SK-N-SH treated with all-trans-retinoic acid at 6 μM for 48 hours (cell line): ENCODE results near the gene N4BP2L1.

Source experiments
- ATAC-seq: fragments of 200-7000 bp; cut with Tn5 transposase; 3 replicates; pipeline ENCODE4 v1.9.1; 2020; ENCODE audit warnings: mild to moderate bottlenecking, moderate library complexity
- ARNTL ChIP-seq: fragments of 450-650 bp; formaldehyde crosslinking; IDR thresholded peaks from 2 replicates; pipeline ENCODE4 v1.5.0; 2020; ENCODE audit warnings: low read depth, mild to moderate bottlenecking, moderate library complexity, borderline replicate concordance
- BACH2 ChIP-seq: fragments of 250-450 bp; sonication (Bioruptor Pico); IDR thresholded peaks from 2 replicates; pipeline ENCODE4 v1.9.0; 2021; ENCODE audit warnings: mild to moderate bottlenecking, borderline replicate concordance
- CREB5 ChIP-seq: fragments of 250-450 bp; sonication (Bioruptor Pico); IDR thresholded peaks from 2 replicates; pipeline ENCODE4 v1.5.1; 2020; ENCODE audit warnings: low read depth, mild to moderate bottlenecking, moderate library complexity
- CSDC2 ChIP-seq: fragments of 250-450 bp; sonication (Bioruptor Pico); IDR thresholded peaks from 2 replicates; pipeline ENCODE4 v1.5.0; 2020; ENCODE audit warnings: mild to moderate bottlenecking, moderate library complexity
- CSRNP3 ChIP-seq: fragments of 250-450 bp; sonication (Bioruptor Pico); IDR thresholded peaks from 2 replicates; pipeline ENCODE4 v1.5.1; 2021; ENCODE audit warnings: mild to moderate bottlenecking, moderate library complexity
- ESRRG ChIP-seq: fragments of 250-450 bp; sonication (Bioruptor Pico); IDR thresholded peaks from 2 replicates; pipeline ENCODE4 v1.6.1; 2021; ENCODE audit warnings: mild to moderate bottlenecking
- GLIS3 ChIP-seq: fragments of 250-450 bp; sonication (Bioruptor Pico); IDR thresholded peaks from 2 replicates; pipeline ENCODE4 v1.5.0; 2020; ENCODE audit warnings: mild to moderate bottlenecking, moderate library complexity
- ISL1 ChIP-seq: fragments of 250-450 bp; sonication (Bioruptor Pico); IDR thresholded peaks from 2 replicates; pipeline ENCODE4 v2.1.2; 2022; ENCODE audit warnings: mild to moderate bottlenecking, moderate library complexity
- OSR1 ChIP-seq: fragments of 250-450 bp; sonication (Bioruptor Pico); IDR thresholded peaks from 2 replicates; pipeline ENCODE4 v1.8.0; 2022; ENCODE audit warnings: moderate library complexity, mild to moderate bottlenecking, inconsistent platforms
- PATZ1 ChIP-seq: fragments of 250-450 bp; sonication (Bioruptor Pico); IDR thresholded peaks from 2 replicates; pipeline ENCODE4 v1.8.0; 2020; ENCODE audit warnings: mild to moderate bottlenecking, moderate library complexity, borderline replicate concordance
- POU6F1 ChIP-seq: fragments of 250-450 bp; sonication (Bioruptor Pico); IDR thresholded peaks from 2 replicates; pipeline ENCODE4 v1.8.0; 2021; ENCODE audit warnings: low read depth, mild to moderate bottlenecking, moderate library complexity, borderline replicate concordance
- PPARA ChIP-seq: fragments of 250-450 bp; sonication (Bioruptor Pico); IDR thresholded peaks from 2 replicates; pipeline ENCODE4 v1.5.0; 2020; ENCODE audit warnings: mild to moderate bottlenecking, borderline replicate concordance
- RARB ChIP-seq: fragments of 250-450 bp; sonication (Bioruptor Pico); IDR thresholded peaks from 2 replicates; pipeline ENCODE4 v1.8.0; 2021; ENCODE audit warnings: mild to moderate bottlenecking, moderate library complexity
- SNAI2 ChIP-seq: fragments of 250-450 bp; sonication (Bioruptor Pico); IDR thresholded peaks from 2 replicates; pipeline ENCODE4 v1.5.0; 2020; ENCODE audit warnings: mild to moderate bottlenecking, moderate library complexity
- TCF4 ChIP-seq: fragments of 250-450 bp; sonication (Bioruptor Pico); IDR thresholded peaks from 2 replicates; pipeline ENCODE4 v1.8.0; 2021; ENCODE audit warnings: mild to moderate bottlenecking, moderate library complexity, borderline replicate concordance
- TOX ChIP-seq: fragments of 250-450 bp; sonication (Bioruptor Pico); IDR thresholded peaks from 2 replicates; pipeline ENCODE4 v1.8.0; 2021; ENCODE audit warnings: mild to moderate bottlenecking, moderate library complexity, borderline replicate concordance
- ZC3H10 ChIP-seq: fragments of 250-450 bp; sonication (Bioruptor Pico); IDR thresholded peaks from 2 replicates; pipeline ENCODE4 v1.5.1; 2021; ENCODE audit warnings: mild to moderate bottlenecking, moderate library complexity
- ZFP3 ChIP-seq: fragments of 250-450 bp; sonication (Bioruptor Pico); IDR thresholded peaks from 2 replicates; pipeline ENCODE4 v1.5.0; 2020; ENCODE audit warnings: mild to moderate bottlenecking, moderate library complexity
- ZFP30 ChIP-seq: fragments of 450-650 bp; formaldehyde crosslinking; IDR thresholded peaks from 2 replicates; pipeline ENCODE4 v1.5.0; 2022; ENCODE audit warnings: mild to moderate bottlenecking, moderate library complexity
- ZNF565 ChIP-seq: fragments of 450-650 bp; formaldehyde crosslinking; conservative IDR thresholded peaks from 2 replicates; pipeline ENCODE4 v1.5.0; 2020; ENCODE audit warnings: low read depth, mild to moderate bottlenecking, moderate library complexity
- ZNF70 ChIP-seq: fragments of 450-650 bp; formaldehyde crosslinking; IDR thresholded peaks from 2 replicates; pipeline ENCODE4 v1.5.0; 2020; ENCODE audit warnings: mild to moderate bottlenecking, moderate library complexity
- ZNF8 ChIP-seq: fragments of 450-650 bp; formaldehyde crosslinking; IDR thresholded peaks from 2 replicates; pipeline ENCODE4 v1.5.0; 2020; ENCODE audit warnings: mild to moderate bottlenecking, moderate library complexity

The N4BP2L1 gene

GRCh38 chr13:32391101-32391619 lies 36.8 kb downstream of the N4BP2L1 start:
- TF ChIP-seq OSR1 (CRISPR knock-in tag) (no peak), ESRRG (no peak), ZNF70 (CRISPR knock-in tag) (no peak), ZNF8 (no peak), TOX (CRISPR knock-in tag) (no peak)
- ATAC-seq = no peak

GRCh38 chr13:32390484-32390883 lies 37.4 kb downstream of the N4BP2L1 start:
- no peak for TF ChIP-seq CSDC2 (CRISPR knock-in tag)
- TF ChIP-seq PATZ1 (CRISPR knock-in tag) = no peak
- no peak for TF ChIP-seq ZFP3 (CRISPR knock-in tag)
- TF ChIP-seq ISL1 = no peak
- TF ChIP-seq ZC3H10 = no peak
- no peak for TF ChIP-seq ESRRG
- ATAC-seq = no peak

- no peak for ATAC-seq
- TF ChIP-seq TCF4 (CRISPR knock-in tag) (no peak), POU6F1 (CRISPR knock-in tag) (no peak), OSR1 (CRISPR knock-in tag) (no peak), PPARA (no peak), ZC3H10 (no peak), ESRRG (no peak), CSRNP3 (CRISPR knock-in tag) (no peak), CSDC2 (CRISPR knock-in tag) (no peak), PATZ1 (CRISPR knock-in tag) (no peak), ZNF70 (CRISPR knock-in tag) (no peak), CREB5 (CRISPR knock-in tag) (no peak), ZFP3 (CRISPR knock-in tag) (no peak), SNAI2 (no peak), GLIS3 (CRISPR knock-in tag) (no peak), ZNF565 (no peak), ZNF8 (no peak), ARNTL (CRISPR knock-in tag) (no peak), ISL1 (no peak), BACH2 (no peak), ZFP30 (CRISPR knock-in tag) (no peak)
These were observed 37.9 kb downstream of the N4BP2L1 start for GRCh38 chr13:32390048-32390447.

GRCh38 chr13:32385410-32385809 lies 42.5 kb downstream of the N4BP2L1 start:
- ATAC-seq = no peak
- TF ChIP-seq ZC3H10 (no peak), OSR1 (CRISPR knock-in tag) (no peak), BACH2 (no peak), RARB (CRISPR knock-in tag) (no peak), PATZ1 (CRISPR knock-in tag) (no peak), CSDC2 (CRISPR knock-in tag) (no peak), SNAI2 (no peak), PPARA (no peak), ZFP3 (CRISPR knock-in tag) (no peak), CREB5 (CRISPR knock-in tag) (no peak)
